H9 (cell line): Measurements from ENCODE around the gene MGA. TPM values are rescaled to one million over a fixed set of nuclear protein-coding genes. Genes with fewer than 3 reads are reported as not detected.
A peak's percentile ranks its signal among the peaks of the same experiment; 100 is the strongest.

Experiments used
- DNase-seq: peaks from one replicate; pipeline ENCODE4 v3.0.0-alpha.2; 2017
- H2AFZ ChIP-seq: one replicate; pipeline ENCODE4 v1.6.1; 2013; ENCODE audit warnings: mild to moderate bottlenecking, low read length, control low read depth, moderate library complexity
- H2AK5ac ChIP-seq: 2 replicates; pipeline ENCODE4 v1.6.1; 2013; ENCODE audit warnings: low read length, control low read depth, mixed read lengths; ENCODE audit not compliant: insufficient read length
- H2BK120ac ChIP-seq: one replicate; pipeline ENCODE4 v1.6.1; 2013; ENCODE audit warnings: low read depth, mild to moderate bottlenecking, low read length, control low read depth, inconsistent platforms; ENCODE audit not compliant: poor library complexity, severe bottlenecking
- H2BK12ac ChIP-seq: 2 replicates; pipeline ENCODE4 v1.6.1; 2013; ENCODE audit warnings: low read length, control low read depth, mixed read lengths, low read depth; ENCODE audit not compliant: insufficient read length
- H2BK15ac ChIP-seq: 2 replicates; pipeline ENCODE4 v1.6.1; 2013; ENCODE audit warnings: low read depth, low read length, control low read depth
- H2BK20ac ChIP-seq: one replicate; pipeline ENCODE4 v1.6.1; 2013; ENCODE audit warnings: low read depth, mild to moderate bottlenecking, low read length, control low read depth, inconsistent platforms; ENCODE audit not compliant: poor library complexity, severe bottlenecking
- H2BK5ac ChIP-seq: 2 replicates; pipeline ENCODE4 v1.6.1; 2013; ENCODE audit warnings: low read length, control low read depth, mixed read lengths; ENCODE audit not compliant: insufficient read length
- H3K14ac ChIP-seq: 2 replicates; pipeline ENCODE4 v1.6.1; 2013; ENCODE audit warnings: low read length, control low read depth; ENCODE audit not compliant: insufficient read depth
- H3K18ac ChIP-seq: 2 replicates; pipeline ENCODE4 v1.6.1; 2013; ENCODE audit warnings: low read depth, mild to moderate bottlenecking, mixed read lengths, low read length, control low read depth; ENCODE audit not compliant: insufficient read length
- H3K23ac ChIP-seq: 2 replicates; pipeline ENCODE4 v1.6.1; 2013; ENCODE audit warnings: low read length, control low read depth, mixed read lengths, low read depth; ENCODE audit not compliant: insufficient read length
- H3K23me2 ChIP-seq: 2 replicates; pipeline ENCODE4 v1.6.1; 2013; ENCODE audit warnings: low read depth, mild to moderate bottlenecking, mixed read lengths, low read length, control low read depth; ENCODE audit not compliant: insufficient read length, poor library complexity, severe bottlenecking
- H3K27ac ChIP-seq: 2 replicates; pipeline ENCODE4 v1.5.1; 2013; ENCODE audit warnings: low read length, control low read depth, mixed read lengths, low read depth; ENCODE audit not compliant: insufficient read length
- H3K27me3 ChIP-seq: 2 replicates; pipeline ENCODE4 v1.6.1; 2013; ENCODE audit warnings: low read length, control low read depth, inconsistent platforms; ENCODE audit not compliant: insufficient read depth
- H3K4ac ChIP-seq: 2 replicates; pipeline ENCODE4 v1.6.1; 2013; ENCODE audit warnings: low read depth, mild to moderate bottlenecking, control low read depth, inconsistent platforms, low read length, moderate library complexity
- H3K4me1 ChIP-seq: 2 replicates; pipeline ENCODE4 v1.6.1; 2013; ENCODE audit warnings: low read length, control low read depth, inconsistent platforms; ENCODE audit not compliant: insufficient read depth
- H3K4me2 ChIP-seq: 2 replicates; pipeline ENCODE4 v1.6.1; 2013; ENCODE audit warnings: low read length, control low read depth, mixed read lengths; ENCODE audit not compliant: insufficient read length, insufficient read depth
- H3K56ac ChIP-seq: 2 replicates; pipeline ENCODE4 v1.6.1; 2013; ENCODE audit warnings: low read depth, mild to moderate bottlenecking, mixed read lengths, low read length, control low read depth; ENCODE audit not compliant: insufficient read length
- H3K79me1 ChIP-seq: 2 replicates; pipeline ENCODE4 v1.6.1; 2013; ENCODE audit warnings: low read depth, mild to moderate bottlenecking, moderate library complexity, low read length, control low read depth, inconsistent platforms; ENCODE audit not compliant: insufficient read depth, poor library complexity, severe bottlenecking
- H3K79me2 ChIP-seq: 2 replicates; pipeline ENCODE4 v1.6.1; 2013; ENCODE audit warnings: low read length, control low read depth, inconsistent platforms; ENCODE audit not compliant: insufficient read depth
- H3K9ac ChIP-seq: 2 replicates; pipeline ENCODE4 v1.6.1; 2013; ENCODE audit warnings: low read length, control low read depth, mixed read lengths; ENCODE audit not compliant: insufficient read length; ENCODE audit errors: extremely low read depth
- H3K9me3 ChIP-seq: one replicate; pipeline ENCODE4 v1.6.1; 2013; ENCODE audit warnings: low read depth, low read length, inconsistent platforms; ENCODE audit not compliant: control insufficient read depth
- H3T11ph ChIP-seq: one replicate; pipeline ENCODE4 v1.6.1; 2013; ENCODE audit warnings: mild to moderate bottlenecking, low read length, control low read depth, inconsistent platforms
- H4K20me1 ChIP-seq: one replicate; pipeline ENCODE4 v1.6.1; 2013; ENCODE audit not compliant: control insufficient read depth, insufficient read length, insufficient read depth
- H4K5ac ChIP-seq: 2 replicates; pipeline ENCODE4 v1.6.1; 2013; ENCODE audit warnings: low read depth, mild to moderate bottlenecking, mixed read lengths, low read length, control low read depth; ENCODE audit not compliant: insufficient read length
- H4K8ac ChIP-seq: replicated peaks from 2 replicates; pipeline ENCODE4 v1.6.1; 2013; ENCODE audit warnings: low read length, control low read depth, mixed read lengths, low read depth; ENCODE audit not compliant: insufficient read length
- H4K91ac ChIP-seq: 2 replicates; pipeline ENCODE4 v1.6.1; 2013; ENCODE audit warnings: low read depth, mild to moderate bottlenecking, moderate library complexity, mixed read lengths, low read length, control low read depth; ENCODE audit not compliant: insufficient read length
- H3K27ac Mint-ChIP-seq, 3 experiments: 2 replicates in 2 of 3; 3 replicates in 1 of 3; pipeline ENCODE4 v1.8.0; 2020 to 2021; ENCODE audit warnings: mixed read lengths in 3 of 3, mild to moderate bottlenecking in 1 of 3, moderate library complexity in 1 of 3
- H3K27me3 Mint-ChIP-seq: 2 replicates; pipeline ENCODE4 v1.8.0; 2021; ENCODE audit warnings: low read depth, mild to moderate bottlenecking, moderate library complexity, mixed read lengths
- H3K36me3 Mint-ChIP-seq, 3 experiments: 2 replicates in 2 of 3; 3 replicates in 1 of 3; pipeline ENCODE4 v1.8.0; 2020 to 2021; ENCODE audit warnings: low read depth in 3 of 3, mixed read lengths in 3 of 3; ENCODE audit not compliant: insufficient read depth in 1 of 3
- H3K4me1 Mint-ChIP-seq, 2 experiments: 2 replicates each; pipeline ENCODE4 v1.8.0; 2020; ENCODE audit warnings: mixed read lengths in 2 of 2
- H3K4me3 Mint-ChIP-seq, 2 experiments: 2 replicates in 1 of 2; 3 replicates in 1 of 2; pipeline ENCODE4 v1.8.0; 2020 to 2021; ENCODE audit warnings: mild to moderate bottlenecking in 2 of 2, mixed read lengths in 2 of 2, moderate library complexity in 1 of 2
- H3K9me3 Mint-ChIP-seq, 2 experiments: 2 replicates in 1 of 2; 3 replicates in 1 of 2; pipeline ENCODE4 v1.8.0; 2020; ENCODE audit warnings: mild to moderate bottlenecking in 2 of 2, mixed read lengths in 2 of 2, moderate library complexity in 1 of 2
- WGBS: extraction: QIAGEN DNeasy Blood & Tissue Kit; methylation state at CpG from one replicate; pipeline ENCODE4 v1.1.7; 2013; ENCODE audit warnings: missing lambda C conversion rate, low lambda C conversion rate, mixed read lengths; ENCODE audit not compliant: insufficient read length; ENCODE audit errors: extremely low coverage; 5-methylcytosine and 5-hydroxymethylcytosine counted together
- total RNA-seq: library from RNA; stranded (reverse); gene quantifications from 2 replicates; pipeline ENCODE4 v1.2.1, GENCODE V29; 2021
- TF ChIP-seq, protein P1 (sequence below): fragments of 200-600 bp; sonication (generic); conservative IDR thresholded peaks from 3 replicates; pipeline ENCODE4 v1.8.0; 2021; ENCODE audit warnings: antibody characterized with exemption, mild to moderate bottlenecking

The MGA gene
- total RNA-seq, 1 experiment from 2014 or later = 62.7 TPM

DNA sequence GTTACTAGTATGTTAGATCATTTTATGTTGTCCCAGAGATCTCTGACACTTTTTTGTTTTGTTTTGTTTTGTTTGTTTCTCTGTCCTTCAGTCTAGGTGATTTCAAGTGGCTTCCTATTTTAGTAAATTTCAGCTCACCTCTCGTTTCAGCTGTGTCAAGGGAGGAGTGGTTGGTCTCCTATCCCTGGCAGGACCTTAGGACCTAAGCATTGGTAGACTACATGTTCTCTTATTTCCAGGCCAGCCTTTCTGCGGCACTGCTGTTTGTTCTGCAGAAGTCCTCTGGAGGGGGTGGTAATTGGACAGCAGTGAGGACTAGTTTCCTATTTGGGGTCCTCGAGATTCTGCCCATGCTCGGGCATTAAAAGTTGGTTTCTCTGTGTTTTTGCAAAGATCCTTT is 31.8 kb downstream of the MGA start:
- Histone ChIP-seq H3K23me2 (no peaks in the 10 kb centered on the region), H3K4me1 (no peaks in the 10 kb centered on the region), H2BK5ac (no peak overlapping the region), H4K20me1 (no peaks in the 10 kb centered on the region), H2BK12ac (no peak overlapping the region), H2BK20ac (no peak overlapping the region), H3K18ac (no peak overlapping the region), H2AK5ac (no peak overlapping the region), H4K5ac (no peak overlapping the region), H3K23ac (no peak overlapping the region), H3K79me2 (peaks cover 11% of the 10 kb centered on the region; the same call in 1 of the 2 replicates), H3K4me2 (no peak overlapping the region), H2AFZ (no peak overlapping the region), H3K79me1 (peaks cover 13% of the 10 kb centered on the region), H3K56ac (no peak overlapping the region), H3K9ac (no peak overlapping the region), H3T11ph (no peak overlapping the region), H3K27ac (no peak overlapping the region), H3K27me3 (no peaks in the 10 kb centered on the region), H2BK120ac (no peak overlapping the region), H3K4ac (no peak overlapping the region), H4K8ac (no peak overlapping the region), H2BK15ac (no peak overlapping the region), H4K91ac (no peak overlapping the region), H3K9me3 (no peaks in the 10 kb centered on the region), H3K14ac (no peak overlapping the region)
- H3K4me1 Mint-ChIP-seq = peaks cover 8 to 10% of the 10 kb centered on the region in 2 experiments
- no peak overlapping the region for H3K4me3 Mint-ChIP-seq
- peak overlapping the region in 2 of 3 experiments; percentile 1 to 38; a peak in 5 of 7 replicates for H3K27ac Mint-ChIP-seq
- no peaks in the 10 kb centered on the region for H3K9me3 Mint-ChIP-seq
- DNase-seq = no peak
- no CpG with 5 or more reads among the region's 4 CpGs for WGBS
- H3K27me3 Mint-ChIP-seq = no peaks in the 10 kb centered on the region
- TF ChIP-seq, protein P1, sequence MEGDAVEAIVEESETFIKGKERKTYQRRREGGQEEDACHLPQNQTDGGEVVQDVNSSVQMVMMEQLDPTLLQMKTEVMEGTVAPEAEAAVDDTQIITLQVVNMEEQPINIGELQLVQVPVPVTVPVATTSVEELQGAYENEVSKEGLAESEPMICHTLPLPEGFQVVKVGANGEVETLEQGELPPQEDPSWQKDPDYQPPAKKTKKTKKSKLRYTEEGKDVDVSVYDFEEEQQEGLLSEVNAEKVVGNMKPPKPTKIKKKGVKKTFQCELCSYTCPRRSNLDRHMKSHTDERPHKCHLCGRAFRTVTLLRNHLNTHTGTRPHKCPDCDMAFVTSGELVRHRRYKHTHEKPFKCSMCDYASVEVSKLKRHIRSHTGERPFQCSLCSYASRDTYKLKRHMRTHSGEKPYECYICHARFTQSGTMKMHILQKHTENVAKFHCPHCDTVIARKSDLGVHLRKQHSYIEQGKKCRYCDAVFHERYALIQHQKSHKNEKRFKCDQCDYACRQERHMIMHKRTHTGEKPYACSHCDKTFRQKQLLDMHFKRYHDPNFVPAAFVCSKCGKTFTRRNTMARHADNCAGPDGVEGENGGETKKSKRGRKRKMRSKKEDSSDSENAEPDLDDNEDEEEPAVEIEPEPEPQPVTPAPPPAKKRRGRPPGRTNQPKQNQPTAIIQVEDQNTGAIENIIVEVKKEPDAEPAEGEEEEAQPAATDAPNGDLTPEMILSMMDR = no peak
- peaks cover 2 to 8% (median 7%) of the 10 kb centered on the region in 3 experiments for H3K36me3 Mint-ChIP-seq
